ENCODE data around the gene IMMP2L. TPM values are rescaled to one million over a fixed set of nuclear protein-coding genes. Genes with fewer than 3 reads are reported as not detected.

The IMMP2L gene
- polyA plus RNA-seq, 2 of the 4 experiments (the other 2 are of a cell fraction): 16.1 to 23.8 TPM

DNA sequence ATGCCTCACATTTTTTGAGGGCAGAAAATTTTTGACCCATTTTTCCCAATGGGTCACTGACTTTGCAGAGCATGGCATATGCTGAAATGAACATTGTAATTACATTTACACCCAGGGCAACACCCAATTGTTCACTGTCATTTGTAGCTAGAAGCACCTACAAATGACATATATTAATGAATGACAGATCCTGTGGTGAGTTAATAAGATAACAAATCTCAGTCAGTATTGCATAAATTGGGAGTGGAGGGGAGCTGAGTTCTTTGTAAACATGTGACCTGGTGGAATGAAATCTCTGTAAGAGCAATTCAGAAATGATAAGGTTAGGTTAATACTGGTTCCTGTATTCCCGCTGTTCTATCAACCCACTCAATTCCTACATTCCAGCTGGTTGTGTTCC lies 726.4 kb downstream of the IMMP2L start:
- Histone ChIP-seq H3K27ac (no peak overlapping the region), H3K4me1 (no peaks in the 10 kb centered on the region), H3K4me2 (no peak overlapping the region), H3K9me3 (no peaks in the 10 kb centered on the region), H3K4me3 (no peak overlapping the region)
- DNase-seq (ENCODE audit: low read depth in 1 of 2, low spot score in 1 of 2) (no peak), FAIRE-seq (no peak), ATAC-seq (no peak)
- WGBS (ENCODE audit: missing lambda C conversion rate): 90% methylated on average over 1 of the region's 1 CpG
- TF ChIP-seq FOSB (CRISPR knock-in tag; IDR thresholded peaks at IDR 0.05): no peak
- no peak for TF ChIP-seq TFCP2L1 (CRISPR knock-in tag; IDR thresholded peaks at IDR 0.05)
- TF ChIP-seq, protein P1, sequence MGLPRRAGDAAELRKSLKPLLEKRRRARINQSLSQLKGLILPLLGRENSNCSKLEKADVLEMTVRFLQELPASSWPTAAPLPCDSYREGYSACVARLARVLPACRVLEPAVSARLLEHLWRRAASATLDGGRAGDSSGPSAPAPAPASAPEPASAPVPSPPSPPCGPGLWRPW (IDR thresholded peaks at IDR 0.05): no peak
- TF ChIP-seq ZSCAN20 (CRISPR knock-in tag; IDR thresholded peaks at IDR 0.05): no peak
- TF ChIP-seq HEYL (CRISPR knock-in tag; IDR thresholded peaks at IDR 0.05): no peak
- TF ChIP-seq MAZ (IDR thresholded peaks at IDR 0.05; ENCODE audit: borderline replicate concordance, low read depth, low read length): no peak
- no peak for TF ChIP-seq USF2 (IDR thresholded peaks at IDR 0.05)
- no peak for TF ChIP-seq JUN (IDR thresholded peaks at IDR 0.05)
- TF ChIP-seq FOXS1 (CRISPR knock-in tag; IDR thresholded peaks at IDR 0.05): no peak
- TF ChIP-seq E2F6 (IDR thresholded peaks at IDR 0.05; ENCODE audit: borderline replicate concordance, low read depth): no peak
- no peak for TF ChIP-seq RNF2 (IDR thresholded peaks at IDR 0.05; ENCODE audit: borderline replicate concordance, low read depth)
- no peak for TF ChIP-seq CBX8 (IDR thresholded peaks at IDR 0.05)
- TF ChIP-seq POLR2A (IDR thresholded peaks at IDR 0.05; ENCODE audit: low read length): no peak
- TF ChIP-seq, protein P2, sequence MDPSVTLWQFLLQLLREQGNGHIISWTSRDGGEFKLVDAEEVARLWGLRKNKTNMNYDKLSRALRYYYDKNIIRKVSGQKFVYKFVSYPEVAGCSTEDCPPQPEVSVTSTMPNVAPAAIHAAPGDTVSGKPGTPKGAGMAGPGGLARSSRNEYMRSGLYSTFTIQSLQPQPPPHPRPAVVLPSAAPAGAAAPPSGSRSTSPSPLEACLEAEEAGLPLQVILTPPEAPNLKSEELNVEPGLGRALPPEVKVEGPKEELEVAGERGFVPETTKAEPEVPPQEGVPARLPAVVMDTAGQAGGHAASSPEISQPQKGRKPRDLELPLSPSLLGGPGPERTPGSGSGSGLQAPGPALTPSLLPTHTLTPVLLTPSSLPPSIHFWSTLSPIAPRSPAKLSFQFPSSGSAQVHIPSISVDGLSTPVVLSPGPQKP (IDR thresholded peaks at IDR 0.05; ENCODE audit: low read depth, low read length): no peak
- TF ChIP-seq, protein P3, sequence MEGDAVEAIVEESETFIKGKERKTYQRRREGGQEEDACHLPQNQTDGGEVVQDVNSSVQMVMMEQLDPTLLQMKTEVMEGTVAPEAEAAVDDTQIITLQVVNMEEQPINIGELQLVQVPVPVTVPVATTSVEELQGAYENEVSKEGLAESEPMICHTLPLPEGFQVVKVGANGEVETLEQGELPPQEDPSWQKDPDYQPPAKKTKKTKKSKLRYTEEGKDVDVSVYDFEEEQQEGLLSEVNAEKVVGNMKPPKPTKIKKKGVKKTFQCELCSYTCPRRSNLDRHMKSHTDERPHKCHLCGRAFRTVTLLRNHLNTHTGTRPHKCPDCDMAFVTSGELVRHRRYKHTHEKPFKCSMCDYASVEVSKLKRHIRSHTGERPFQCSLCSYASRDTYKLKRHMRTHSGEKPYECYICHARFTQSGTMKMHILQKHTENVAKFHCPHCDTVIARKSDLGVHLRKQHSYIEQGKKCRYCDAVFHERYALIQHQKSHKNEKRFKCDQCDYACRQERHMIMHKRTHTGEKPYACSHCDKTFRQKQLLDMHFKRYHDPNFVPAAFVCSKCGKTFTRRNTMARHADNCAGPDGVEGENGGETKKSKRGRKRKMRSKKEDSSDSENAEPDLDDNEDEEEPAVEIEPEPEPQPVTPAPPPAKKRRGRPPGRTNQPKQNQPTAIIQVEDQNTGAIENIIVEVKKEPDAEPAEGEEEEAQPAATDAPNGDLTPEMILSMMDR (IDR thresholded peaks at IDR 0.05): no peak
- TF ChIP-seq HMGXB4 (CRISPR knock-in tag; IDR thresholded peaks at IDR 0.05; ENCODE audit: borderline replicate concordance): no peak
- CTCF ChIA-PET: no interaction called here
- POLR2A ChIA-PET: no interaction called here

DNA sequence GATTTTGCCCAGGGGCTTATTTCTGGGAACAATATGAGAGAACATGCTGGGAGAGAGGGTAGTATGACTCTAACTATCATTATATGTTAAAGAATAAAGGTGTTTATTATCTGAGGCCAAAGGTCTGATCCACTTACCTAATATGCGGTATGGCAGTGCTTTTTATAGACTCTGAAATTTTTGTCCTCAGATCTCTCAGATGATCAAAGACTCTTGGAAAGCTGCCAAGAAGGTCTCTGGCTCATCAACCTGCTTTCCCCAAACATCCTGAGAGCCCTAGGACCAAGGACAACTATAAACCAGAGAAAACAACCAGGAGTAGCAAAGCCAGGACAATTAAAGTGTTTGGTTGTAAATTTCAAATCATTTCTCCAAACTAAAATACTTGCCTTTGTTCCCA lies 727.1 kb downstream of the IMMP2L start:
- no peaks in the 10 kb centered on the region for H3K9me3 ChIP-seq
- DNase-seq (ENCODE audit: low read depth in 1 of 2, low spot score in 1 of 2) (no peak), ATAC-seq (no peak)
- TF ChIP-seq JUNB (IDR thresholded peaks at IDR 0.05) (no peak), KDM1A (IDR thresholded peaks at IDR 0.05; ENCODE audit: low read depth) (no peak), HEYL (CRISPR knock-in tag; IDR thresholded peaks at IDR 0.05) (no peak), FOSL2 (IDR thresholded peaks at IDR 0.05) (no peak), FOSL2 (CRISPR knock-in tag; IDR thresholded peaks at IDR 0.05) (no peak), HOXB13 (CRISPR knock-in tag; IDR thresholded peaks at IDR 0.05; ENCODE audit: low read depth) (no peak), FOXS1 (CRISPR knock-in tag; IDR thresholded peaks at IDR 0.05) (no peak), EHMT2 (IDR thresholded peaks at IDR 0.05; ENCODE audit: low read depth) (no peak), FOSB (CRISPR knock-in tag; IDR thresholded peaks at IDR 0.05) (no peak), TP53 (CRISPR knock-in tag; IDR thresholded peaks at IDR 0.05) (no peak), REST (IDR thresholded peaks at IDR 0.05) (no peak), CEBPB (IDR thresholded peaks at IDR 0.05) (no peak), ATOH8 (CRISPR knock-in tag; IDR thresholded peaks at IDR 0.05; ENCODE audit: low read depth) (no peak), RARB (CRISPR knock-in tag; IDR thresholded peaks at IDR 0.05) (no peak), NFE2L2 (conservative IDR thresholded peaks at IDR 0.05; ENCODE audit: low read length) (no peak), CBX8 (IDR thresholded peaks at IDR 0.05) (no peak)

More for the DNA sequence above, 727.1 kb downstream of the IMMP2L start:
- Histone ChIP-seq H3K4me1 (no peaks in the 10 kb centered on the region), H3K4me2 (no peak overlapping the region), H3K4me3 (no peak overlapping the region), H3K27ac (no peak overlapping the region)
- 56% methylated on average over 1 of the region's 1 CpG for WGBS (ENCODE audit: missing lambda C conversion rate)
- ChIA-PET POLR2A (no interaction called here), CTCF (no interaction called here)
- FAIRE-seq: no peak

Measured in A549 (cell line).